ENCODE data around the gene RECK.
"Not testable (repeated sequence)": the region's sequence is repeated elsewhere in the genome, so short reads cannot be mapped to it uniquely, and the experiment has no call there.

Gene RECK

GRCh38 chr9:36036780-36037548 lies at the start of gene RECK:
Gene RECK (plus strand): TSS chr9:36036913. CDS start chr9:36036999, 86 bp downstream.
- peak; percentile 89 for DNase-seq

DNA sequence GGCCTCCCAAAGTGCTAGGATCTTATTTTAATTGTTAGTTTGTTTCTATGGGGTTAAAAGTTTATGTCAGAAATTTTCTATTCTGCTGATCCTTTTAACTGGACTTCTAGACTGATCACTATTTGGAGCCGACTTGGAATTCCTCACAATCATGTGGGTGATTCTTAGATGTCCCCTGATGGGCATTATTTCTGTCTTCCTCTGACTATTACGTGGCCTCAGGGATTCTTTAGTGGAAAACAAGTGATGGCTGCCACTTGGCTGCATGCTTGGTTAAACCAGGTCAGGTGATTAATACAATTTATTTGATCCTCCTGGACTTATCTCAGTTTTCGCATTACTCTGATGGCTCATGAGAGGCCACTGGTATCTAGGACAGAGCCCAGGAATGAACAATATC lies 46.6 kb upstream of the RECK start:
- no peak for DNase-seq

DNA sequence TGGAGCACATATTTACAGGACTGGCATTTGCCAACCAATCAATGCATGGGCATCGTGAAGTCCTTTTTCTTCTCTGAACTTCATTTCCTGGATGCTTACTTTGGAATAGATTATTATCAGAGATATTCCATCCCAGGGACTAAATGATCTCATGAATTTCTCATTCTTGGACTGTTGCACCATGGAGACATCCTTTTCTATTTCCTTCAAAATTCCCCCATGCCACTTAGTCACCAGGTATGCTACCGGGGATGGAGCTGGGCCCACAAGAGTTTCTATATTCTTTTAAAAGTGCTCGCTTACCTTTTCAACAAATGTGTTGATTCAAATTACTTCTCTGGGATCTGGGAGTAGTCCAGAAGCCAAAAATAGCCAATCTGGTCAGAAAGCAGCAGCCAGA lies 43.6 kb upstream of the RECK start:
- not testable (repeated sequence) for DNase-seq

GRCh38 chr9:35993976-35994720 lies 42.6 kb upstream of the RECK start:
- no peak for DNase-seq

- DNase-seq: no peak
These were observed 41.8 kb upstream of the RECK start for GRCh38 chr9:35994959-35995358.

DNA sequence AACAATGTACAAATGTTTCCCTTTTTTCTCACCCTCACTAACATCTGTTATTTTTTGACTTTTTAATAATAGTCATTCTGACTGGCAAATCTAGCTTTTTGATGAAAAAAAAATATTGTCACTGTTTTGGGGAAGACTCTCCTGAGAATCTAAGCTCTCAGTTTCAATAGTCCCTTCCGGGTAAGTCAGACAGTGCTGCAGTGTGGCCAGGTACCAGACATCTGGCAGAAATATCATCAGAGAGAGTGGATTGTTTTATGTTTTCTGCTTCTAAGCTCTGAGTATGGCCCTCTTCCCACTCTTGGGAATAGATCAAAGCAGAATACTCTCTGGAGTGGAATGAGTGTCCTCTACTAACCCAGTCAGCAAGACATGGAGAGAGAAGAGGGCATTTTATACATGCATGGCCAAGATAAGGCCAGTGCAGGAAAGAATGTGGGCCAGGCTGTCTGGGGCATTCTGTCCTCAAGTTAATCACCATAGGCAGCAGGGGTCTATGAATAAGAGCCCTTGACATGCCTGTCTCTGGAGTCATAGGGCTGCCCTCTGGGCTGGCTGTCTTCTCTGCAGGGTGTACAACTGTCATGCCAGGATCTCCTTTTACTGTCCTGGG lies 40.2 kb upstream of the RECK start:
- no peak for DNase-seq

DNA sequence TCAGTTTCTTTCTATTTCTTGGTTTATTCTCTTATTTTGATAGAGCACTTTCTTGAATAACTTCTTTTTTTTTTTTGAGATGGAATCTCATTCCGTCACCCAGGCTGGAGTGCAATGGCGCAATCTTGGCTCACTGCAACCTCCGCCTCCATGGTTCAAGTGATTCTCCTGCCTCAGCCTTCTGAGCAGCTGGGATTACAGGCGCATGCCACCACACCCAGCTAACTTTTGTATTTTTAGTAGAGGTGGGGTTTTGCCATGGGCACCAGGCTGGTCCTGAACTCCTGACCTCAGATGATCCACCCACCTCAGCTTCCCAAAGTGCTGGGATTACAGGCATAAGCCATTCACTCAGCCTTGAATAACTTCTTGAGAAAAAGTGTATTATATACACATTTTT lies 39.7 kb upstream of the RECK start:
- DNase-seq: not testable (repeated sequence)

DNA sequence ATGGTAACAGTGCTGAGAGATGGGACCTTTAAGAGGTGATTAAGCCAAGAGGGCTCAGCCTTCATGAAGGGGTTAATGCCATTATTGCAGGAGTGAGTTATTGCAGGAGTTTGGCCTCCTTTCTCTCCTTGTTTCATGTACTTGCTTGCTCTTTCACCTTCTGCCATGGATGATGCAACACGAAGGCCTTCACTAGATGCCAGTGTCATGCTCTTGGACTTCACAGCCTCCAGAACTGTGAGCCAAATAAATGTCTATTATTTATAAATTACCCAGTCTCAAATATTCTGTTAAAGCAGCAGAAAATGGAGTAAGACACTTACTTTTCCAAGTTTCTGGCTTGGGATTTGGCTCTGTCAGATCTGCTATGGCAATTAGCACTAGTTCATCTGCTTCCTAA lies 38.4 kb upstream of the RECK start:
- no peak for DNase-seq

- no peak for DNase-seq
These were observed 30.8 kb upstream of the RECK start for GRCh38 chr9:36005891-36006290.

DNA sequence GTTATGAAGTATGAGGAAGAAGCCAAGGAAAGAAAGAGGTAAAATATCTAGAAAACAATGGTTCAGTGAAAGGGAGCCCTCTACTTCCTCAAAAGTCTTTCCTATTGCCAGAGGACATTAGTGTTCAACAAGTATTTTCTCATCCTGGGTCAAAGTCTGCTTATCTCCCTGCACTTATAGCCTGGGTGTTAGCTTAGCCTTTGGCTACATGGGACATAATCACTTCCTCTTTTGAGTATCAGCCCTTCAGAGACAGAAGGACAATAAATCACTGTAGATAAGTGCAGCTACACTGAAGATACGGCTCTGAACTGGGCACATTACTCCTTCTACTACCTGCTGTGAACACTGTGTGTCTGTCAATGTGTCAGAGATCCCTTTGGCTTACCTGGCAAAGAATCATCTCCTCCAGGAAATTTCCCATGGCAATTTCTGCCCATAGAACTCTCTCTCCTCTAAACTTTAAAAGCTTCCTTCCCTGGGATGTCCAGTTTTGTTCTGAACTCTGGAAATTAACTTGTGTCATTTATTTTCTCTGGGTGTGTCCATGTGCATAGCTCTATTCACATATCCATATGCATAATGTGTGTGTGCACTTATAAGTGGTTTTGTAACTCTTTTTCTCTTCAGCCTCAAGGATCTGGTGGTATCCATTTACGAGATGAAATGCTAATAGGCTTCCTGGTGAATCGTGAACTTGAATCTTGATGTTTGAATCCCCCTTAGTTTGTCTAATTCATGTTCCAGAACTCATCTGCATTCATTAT lies 30.0 kb upstream of the RECK start:
- DNase-seq: no peak

DNA sequence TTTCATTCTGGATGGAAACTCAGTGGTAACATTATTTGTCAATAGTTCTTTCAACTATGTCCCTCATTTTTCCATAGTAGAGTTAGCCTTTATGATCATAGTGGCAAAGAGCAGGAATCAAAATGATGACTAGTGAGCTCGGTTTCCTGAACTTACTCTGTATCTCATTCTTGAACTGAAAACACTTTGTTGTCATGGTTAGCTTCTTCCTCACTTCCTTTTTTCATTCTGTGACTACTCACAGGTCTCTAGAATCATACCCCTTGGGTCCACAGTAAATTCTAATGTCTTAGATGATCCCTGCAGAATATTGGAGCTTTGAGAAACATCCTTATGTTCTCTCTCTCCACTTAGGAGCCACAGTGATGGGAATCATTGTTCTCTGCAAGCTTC lies 29.4 kb upstream of the RECK start:
- no peak for DNase-seq

GRCh38 chr9:36007852-36008251 lies 28.9 kb upstream of the RECK start:
- no peak for DNase-seq

DNA sequence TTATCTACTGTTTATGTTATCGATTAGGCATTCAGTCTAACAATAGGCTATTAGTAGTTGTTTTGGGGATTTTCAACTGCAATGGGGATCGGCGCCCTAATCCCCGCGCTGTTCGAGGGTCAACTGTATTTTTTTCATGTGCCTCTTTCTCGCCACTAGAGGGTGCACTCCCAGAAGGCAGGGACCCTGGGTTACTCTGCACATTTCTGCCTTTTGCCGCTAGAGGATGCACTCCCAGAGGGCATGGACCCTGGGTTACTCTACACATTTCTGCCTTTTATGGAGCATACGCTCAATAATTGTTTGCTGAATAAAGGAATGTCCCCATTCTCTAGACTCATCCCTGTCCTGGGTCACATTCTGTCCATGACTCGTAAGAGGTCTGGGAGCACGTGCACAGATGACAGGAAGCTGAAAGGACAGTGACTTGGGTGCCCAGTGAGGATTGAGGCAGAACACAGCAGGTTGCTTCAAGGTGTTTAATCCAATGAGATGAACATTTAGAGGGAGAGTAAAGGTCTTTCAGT lies 27.9 kb upstream of the RECK start:
- peak; percentile 74 for DNase-seq

GRCh38 chr9:36011379-36011778 lies 25.3 kb upstream of the RECK start:
- no peak for DNase-seq

DNA sequence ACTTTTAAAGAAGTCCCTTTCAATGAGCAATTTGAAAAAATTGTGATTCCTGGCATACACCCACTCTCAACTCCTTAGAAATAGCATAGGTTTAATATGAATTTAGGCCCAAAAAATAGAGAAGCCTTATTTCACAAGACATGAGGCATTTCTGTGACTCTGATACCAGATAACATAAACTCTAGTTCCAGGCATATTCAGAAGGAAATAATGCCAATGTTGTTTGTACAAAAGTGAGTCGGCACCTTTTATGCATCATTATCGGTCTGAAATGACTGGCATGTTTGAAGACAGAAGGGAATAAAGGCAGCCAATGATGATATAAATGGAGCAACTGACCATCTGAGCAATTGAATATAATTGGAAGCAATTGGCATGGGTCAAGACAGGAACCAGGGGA lies 19.4 kb upstream of the RECK start:
- DNase-seq: no peak

DNA sequence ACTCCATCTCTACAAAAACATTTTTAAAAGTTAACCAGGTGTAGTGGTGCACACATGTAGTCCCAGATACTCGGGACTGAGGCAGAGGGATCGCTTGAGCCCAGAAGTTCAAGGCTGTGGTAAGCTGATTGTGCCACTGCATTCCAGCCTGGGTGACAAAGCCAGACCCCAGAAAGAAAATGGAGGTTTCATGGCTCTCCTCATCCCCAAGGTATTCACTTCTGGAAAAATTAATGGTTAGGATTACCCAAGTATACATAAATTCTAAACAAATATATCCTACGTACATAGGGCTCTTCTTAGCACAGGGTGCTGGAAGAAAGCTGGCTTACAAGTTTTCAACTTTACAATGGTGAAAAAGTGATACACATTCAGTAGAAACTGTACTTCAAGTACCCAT lies 18.6 kb upstream of the RECK start:
- DNase-seq: no peak

DNA sequence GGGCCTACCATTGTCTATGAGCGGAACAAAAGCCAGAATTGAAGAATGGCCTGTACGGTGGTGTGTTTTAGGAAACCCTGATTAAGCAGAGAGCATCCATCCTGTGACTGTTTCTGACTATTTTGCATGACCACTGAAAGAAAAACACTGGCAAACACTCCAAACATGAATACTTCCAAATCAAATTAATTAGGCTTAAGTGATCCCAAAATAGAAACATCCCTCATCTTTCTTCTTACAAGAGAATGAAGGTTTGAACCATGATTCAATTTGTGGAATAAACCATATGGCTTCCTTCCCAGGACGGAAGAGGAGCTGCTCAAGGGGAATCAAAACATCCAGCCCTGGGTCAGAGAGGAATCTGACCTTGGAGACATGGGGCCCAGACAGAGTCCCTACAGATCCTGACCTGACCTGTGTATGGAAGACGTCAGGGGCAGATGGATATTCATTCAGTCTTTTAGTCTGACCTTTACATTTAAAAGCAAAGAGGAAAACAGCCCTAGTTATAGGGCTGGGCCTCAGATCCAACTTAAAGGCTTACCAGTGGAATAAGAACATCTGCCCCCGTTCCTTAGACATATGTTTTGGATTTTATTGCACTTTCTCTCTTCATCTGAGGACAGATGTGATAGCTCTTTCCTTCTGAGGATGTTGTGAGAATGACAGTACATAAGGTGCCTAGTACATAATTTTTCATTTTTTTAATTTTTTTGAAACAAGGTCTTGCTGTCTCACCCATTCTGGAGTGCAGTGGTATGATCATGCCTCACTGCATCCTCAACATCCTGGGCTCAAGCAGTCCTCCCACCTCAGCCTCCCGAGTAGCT lies 17.6 kb upstream of the RECK start:
- DNase-seq: no peak

DNA sequence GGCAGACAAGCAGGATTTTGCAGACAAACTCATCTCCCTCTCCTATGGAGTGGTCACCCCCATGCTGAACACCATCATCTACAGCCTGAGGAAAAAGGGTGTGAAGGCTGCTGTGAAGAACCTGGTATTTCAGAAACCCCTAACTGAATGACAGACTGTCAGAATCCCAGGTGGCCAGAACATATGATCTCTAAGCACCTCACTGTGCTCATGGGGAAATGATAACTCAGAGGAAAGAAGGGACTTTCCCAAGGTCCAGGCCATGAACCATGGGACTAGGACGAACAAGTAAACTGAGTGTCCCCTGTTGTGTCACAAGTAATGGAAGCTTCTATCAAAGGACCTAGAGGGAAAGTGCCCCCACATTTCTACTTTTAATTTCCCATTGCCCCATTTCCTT lies 14.7 kb upstream of the RECK start:
- no peak for DNase-seq

- peak; percentile 63 for DNase-seq
These were observed 13.3 kb upstream of the RECK start for GRCh38 chr9:36023260-36024048.

- DNase-seq: no peak
These were observed 11.0 kb upstream of the RECK start for GRCh38 chr9:36025746-36026145.

DNA sequence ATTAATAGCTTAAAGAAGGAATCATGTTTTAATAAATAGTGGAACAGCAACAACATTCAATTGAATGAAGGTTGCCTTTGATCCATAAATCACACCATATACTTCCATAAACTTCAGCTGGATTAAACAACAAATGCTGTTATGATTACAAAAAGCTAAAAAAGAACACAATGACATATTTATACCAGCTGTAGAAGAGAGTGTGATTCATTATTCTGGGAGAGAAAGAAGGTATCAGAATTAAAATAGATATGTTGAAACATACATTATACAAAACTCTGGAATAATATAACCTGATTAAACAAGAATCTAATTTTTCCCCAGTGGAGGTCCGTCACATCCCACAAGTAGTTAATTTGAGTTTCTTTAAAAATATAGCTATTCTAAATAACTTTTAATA lies 7.5 kb upstream of the RECK start:
- DNase-seq: no peak

Measured in stimulated activated CD4-positive, alpha-beta T cell treated with anti-CD3 and anti-CD28 coated beads, Interleukin-1b, Interleukin-23, amount 100 ng/mL, for 48 hours (primary cell).